Kasumi-1 (cell line): Measurements from ENCODE around the gene MPRIP.
"Not testable (repeated sequence)": the region's sequence is repeated elsewhere in the genome, so short reads cannot be mapped to it uniquely, and the experiment has no call there.

ENCODE experiments used
- DNase-seq, 2 experiments: peaks; one replicate each; lab custom pipeline; 2025; lab: John Stamatoyannopoulos, UW

The MPRIP gene, protein sequence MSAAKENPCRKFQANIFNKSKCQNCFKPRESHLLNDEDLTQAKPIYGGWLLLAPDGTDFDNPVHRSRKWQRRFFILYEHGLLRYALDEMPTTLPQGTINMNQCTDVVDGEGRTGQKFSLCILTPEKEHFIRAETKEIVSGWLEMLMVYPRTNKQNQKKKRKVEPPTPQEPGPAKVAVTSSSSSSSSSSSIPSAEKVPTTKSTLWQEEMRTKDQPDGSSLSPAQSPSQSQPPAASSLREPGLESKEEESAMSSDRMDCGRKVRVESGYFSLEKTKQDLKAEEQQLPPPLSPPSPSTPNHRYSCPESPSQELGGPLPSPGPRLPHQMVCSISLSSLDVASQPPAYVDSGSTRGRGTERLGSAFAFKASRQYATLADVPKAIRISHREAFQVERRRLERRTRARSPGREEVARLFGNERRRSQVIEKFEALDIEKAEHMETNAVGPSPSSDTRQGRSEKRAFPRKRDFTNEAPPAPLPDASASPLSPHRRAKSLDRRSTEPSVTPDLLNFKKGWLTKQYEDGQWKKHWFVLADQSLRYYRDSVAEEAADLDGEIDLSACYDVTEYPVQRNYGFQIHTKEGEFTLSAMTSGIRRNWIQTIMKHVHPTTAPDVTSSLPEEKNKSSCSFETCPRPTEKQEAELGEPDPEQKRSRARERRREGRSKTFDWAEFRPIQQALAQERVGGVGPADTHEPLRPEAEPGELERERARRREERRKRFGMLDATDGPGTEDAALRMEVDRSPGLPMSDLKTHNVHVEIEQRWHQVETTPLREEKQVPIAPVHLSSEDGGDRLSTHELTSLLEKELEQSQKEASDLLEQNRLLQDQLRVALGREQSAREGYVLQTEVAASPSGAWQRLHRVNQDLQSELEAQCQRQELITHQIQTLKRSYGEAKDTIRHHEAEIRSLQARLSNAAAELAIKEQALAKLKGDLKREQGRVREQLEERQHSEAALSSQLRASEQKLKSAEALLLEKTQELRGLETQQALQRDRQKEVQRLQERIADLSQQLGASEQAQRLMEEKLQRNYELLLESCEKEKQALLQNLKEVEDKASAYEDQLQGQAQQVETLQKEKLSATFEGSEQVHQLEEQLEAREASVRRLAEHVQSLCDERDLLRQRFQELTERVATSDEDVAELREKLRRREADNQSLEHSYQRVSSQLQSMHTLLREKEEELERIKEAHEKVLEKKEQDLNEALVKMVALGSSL (N-terminal part only)

DNA sequence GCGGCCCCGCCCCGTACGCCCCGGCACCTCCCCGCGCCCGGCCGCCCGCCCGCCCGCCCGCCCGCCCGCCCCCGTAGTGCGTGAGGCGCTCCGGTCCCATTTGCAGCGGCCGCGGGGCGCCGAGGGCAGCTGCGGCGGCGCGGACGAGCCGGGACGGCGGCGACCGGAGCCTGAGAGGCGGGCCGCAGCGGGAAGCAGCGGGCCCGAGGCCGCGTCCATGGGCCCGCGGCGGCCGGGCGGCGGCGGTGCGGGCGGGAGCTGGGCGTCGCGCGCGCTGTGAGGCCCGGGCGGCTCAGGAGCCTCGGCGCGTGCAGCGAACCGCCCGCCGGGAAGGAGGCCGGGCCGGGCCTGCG, at the start of gene MPRIP:
MPRIP (plus strand) TSS at position 74 of the 353 bp plus-strand sequence. CDS start 392 bp downstream, outside the sequence.
- DNase-seq: no peak

DNA sequence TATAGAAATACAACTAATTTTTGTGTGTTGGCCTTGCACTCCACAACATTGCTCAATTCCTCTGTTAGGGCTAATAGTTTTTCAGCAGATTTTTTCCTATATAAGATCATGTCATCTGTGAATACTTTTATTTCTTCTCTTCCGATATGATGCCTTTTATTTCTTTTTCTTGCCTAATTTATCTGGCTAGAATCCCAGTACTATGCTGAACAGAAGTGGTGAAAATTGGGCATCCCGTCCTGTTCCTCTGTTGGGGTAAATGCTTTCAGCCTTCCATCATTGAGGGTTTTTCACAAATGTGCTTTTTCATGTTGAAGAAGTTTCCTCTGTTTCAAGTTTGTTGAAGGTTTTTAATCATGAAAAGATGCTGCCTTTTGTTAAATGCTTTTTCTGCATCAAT, 47.6 kb upstream of the MPRIP start:
- DNase-seq: no peak

DNA sequence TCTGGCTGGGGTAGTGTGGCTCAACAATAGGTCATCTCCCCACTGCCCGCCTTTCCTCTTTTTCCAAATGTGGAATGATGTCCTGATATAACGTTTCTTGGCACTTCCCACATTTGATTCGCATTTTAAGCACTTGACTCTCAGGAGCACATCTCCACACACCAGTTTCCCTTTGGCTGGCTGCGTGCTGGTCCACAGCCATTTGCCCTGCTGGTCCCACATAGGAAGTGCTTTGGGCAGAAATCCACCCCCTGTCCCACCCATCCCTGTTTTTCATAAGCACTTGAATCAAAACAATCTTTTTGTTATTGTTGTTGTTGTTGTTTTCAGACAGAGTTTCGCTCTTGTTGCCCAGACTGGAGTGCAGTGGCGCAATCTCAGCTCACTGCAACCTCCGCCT, 46.3 kb upstream of the MPRIP start:
- no peak for DNase-seq

DNA sequence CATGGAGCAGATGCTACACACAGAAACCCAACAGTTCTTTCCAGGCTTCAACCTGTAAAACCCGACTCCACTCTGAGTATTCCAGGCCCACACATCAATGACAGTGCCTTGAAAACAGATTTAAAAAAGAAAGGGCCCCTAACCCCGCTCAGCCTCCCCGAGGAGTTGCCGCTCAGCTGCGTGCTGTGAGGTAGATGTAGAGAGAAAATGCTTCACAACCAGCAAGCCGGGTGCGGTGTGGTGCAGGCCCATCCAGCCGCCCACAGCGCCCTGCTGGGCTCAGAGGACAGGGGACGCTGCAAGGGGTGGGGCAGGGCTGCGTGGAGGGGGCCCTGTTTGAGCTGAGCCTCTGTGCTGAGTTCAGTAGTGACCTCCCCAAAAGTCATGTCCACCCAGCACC, 45.5 kb upstream of the MPRIP start:
- not testable (repeated sequence) for DNase-seq

DNA sequence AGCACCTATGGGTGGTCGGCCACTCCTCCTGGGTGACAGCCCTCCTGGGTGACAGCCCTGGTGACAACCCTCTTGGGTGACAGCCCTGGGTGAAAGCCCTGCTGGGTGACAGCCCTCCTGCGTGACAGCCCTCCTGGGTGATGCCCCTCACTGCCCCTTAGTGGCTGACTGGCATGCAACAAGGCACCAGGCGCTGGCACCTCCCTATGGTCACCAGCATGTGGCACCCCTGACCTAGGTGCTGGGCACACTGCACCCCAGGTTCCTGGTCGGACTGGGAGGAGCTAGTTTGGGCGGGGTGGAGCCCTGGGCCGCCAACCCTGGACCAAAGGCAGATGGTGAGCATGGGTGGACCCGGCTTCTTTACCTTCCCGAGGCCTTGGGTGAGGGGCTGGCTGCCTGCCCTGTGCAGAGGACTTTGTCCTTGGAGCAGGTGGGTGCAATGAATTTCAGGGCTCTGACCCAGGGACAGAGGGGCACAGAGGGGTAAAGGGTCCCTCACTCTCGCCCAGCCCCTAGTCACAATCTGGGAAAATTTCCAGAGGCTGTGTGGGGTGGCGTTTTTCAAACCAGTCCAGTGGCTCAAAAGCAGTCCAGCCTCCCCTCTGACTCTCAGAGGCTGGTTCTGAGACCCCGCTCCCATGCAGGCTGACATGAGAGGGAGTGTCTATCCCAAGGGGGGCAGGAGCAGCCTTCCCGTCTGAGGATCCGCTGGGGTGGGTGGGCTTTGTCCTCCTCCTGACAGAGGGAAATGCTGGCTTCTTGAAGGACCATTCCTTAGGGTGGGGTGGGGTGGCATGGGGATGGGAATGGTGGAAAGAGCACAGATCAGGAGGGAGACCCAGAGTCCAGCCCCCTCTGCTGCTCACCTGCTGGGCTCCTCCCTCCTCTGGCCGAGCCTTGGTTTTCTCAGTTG, 44.5 kb upstream of the MPRIP start:
- DNase-seq: peak; percentile 34 to 61

DNA sequence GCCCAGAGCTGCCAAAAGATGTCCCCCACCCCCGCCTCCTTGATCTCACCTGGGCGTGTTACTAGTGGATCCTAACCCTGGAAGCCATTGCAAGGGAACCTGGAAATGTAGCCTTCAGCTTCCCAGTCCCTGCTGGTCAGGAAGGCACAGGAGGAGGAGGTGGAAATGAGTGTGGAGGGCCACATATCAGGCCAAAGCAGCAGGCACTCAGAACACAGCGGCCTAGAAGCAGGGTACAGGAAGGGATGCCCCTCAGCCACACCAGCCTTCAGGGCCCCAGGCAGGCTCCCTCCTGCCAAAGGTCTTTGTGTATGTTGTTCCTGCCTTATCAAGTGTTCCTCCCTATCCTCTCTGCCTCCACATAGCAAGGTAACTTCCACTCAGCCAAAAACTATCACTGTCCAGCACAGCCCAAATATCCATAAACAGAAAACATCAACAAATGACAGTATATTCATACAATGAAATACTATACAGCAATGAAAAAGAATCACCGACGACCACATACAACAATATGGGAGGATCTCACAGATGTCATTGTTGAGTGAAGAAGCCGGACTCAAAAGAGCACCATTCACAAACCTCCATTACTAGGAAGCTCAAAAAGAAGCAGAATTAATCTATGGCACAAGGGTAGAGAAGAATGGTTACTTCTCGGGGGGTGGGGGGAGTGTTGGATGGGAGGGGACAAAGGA, 42.2 kb upstream of the MPRIP start:
- no peak for DNase-seq

DNA sequence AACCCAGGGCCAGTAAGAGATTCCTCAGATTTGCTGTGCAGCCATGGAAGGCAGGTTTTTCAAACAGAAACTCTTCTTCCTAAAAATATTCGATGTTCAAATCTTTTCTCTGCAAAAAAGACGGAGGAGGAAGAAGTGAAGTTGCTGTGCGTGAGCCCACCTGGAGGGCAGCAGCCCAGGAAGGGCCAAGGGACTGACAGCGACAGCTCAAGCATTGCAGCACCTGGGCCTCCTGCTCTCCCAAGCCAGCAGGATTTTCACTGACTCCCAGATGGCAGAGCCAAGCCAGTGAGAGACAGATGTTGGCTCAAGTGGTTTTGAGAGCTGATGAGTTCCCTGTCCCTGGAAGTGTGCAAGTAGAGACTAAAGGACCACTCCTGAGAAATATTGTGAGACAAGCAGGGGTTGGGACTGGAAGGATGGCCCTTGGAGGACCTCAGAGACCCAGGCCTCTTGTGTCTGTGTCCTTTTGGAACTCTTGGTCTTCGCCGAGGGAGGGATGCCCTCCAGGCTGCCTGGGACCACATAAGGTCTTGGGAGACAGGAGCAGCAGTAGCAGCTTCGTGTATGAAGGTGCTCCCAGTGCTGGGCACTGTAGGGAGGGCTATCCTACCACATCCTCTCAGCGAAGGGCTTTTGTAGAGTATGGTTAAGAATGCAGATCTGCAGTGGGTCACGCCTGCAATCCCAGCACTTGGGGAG, 41.0 kb upstream of the MPRIP start:
- no peak for DNase-seq

DNA sequence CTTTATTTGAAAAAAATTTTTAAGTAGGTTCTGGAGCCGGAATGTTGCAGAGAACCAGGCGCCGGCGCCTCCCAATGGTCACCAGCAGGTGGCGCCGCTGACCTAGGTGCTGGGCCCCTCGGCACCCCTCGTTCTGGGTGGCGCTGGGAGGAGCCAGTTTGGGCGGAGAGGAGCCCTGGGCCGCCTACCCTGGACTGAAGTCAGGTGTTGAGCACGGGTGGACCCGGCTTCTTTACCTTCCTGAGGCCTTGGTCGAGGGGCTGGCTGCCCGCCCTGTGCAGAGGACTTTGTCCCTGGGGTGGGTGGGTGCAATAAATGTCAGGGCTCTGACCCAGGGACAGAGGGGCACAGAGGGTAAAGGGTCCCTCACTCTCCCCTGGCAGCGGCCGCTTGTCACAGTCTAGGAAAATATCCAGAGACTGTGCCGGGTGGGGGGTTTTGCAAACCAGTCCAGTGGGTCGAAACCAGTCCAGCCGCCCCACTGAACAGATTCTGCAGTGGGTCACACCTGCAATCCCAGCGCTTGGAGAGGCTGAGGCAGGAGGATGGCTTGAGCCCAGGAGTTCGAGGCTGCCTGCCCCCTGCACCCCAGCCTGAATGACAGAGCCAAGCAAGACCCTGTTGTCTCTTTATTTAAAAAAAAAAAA, 40.3 kb upstream of the MPRIP start:
- DNase-seq: peak; percentile 6 to 37

DNA sequence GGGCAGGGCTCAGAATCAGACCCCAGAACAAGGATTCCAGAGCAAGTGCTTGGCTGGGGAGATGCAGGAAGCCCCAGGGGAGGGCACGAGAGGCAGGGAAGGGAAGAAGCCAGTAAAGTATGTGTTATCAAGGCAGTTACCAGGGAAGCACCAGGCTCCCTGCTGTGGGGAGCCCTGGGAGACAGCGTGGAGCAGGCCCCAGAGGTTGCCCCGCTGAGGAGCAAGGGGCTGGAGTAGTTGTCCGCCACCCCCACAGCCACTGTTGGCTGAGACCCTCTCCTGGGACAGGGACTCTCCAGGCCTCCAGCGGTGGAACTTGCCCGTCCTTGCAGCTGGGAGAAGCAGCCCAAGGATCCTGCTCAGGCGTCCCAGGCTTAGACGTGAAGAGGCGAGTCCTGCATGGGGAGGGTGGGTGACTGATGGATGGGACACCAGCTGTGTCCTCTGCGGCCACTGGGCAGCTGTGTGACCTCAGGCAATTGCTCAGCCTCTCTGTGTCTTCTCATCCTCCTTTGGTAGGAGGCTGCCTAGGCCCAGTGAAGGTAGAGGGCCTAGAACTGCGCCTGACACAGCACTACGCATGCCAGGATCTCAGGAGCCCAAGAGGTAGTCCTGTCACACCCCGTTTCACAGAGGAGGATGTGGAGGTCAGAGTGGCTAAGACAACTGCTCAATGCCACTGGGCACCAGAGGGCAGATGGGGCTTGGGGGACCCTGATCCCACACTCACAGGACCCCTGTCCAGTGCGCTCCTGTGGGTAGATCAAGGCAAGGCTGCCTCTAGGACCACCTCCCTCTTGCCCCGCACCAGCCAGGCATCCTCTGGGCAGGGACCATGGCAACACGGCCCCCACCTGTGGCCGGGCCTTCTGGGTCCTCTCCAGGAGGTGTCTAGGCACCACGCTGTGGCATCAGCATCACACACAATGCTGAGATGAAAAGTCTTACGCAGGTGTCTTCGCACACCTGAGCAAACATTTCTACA, 39.2 kb upstream of the MPRIP start:
- DNase-seq: not testable (repeated sequence)

DNA sequence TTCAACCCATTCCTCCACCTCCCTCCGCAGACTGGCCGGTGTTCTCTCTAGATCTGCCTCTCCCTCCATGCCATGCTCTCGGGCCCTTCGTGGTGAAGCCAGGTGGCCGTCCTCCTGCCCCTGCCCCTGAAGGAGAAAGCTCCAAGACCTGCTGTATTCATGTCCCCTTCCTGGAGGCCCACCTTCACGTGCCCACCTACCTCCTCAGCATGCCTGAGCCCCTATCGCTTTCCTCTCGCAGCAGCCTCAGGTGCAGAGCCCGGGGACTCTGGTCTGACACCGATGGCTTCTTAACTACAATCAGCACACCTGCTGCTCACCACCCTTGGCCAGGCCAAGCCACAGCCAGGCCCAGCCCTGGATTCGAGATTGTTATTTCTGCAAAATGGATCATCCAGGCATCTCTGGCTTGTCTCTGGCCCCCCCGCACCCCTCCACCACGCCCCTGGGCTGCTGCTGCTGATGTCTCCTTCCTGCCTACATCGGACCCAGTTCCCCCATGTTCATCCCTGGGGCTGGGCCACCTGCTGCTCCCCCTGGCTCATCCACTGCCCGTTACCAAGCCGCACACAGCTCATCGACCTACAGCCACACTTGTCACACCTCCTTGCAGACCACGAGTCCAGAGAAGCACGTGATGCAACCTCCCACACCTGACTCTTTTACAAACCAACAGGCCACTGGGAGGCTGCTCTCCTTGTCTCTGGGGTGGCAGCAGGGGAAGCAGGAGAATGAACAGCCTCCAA, 37.8 kb upstream of the MPRIP start:
- DNase-seq: no peak

DNA sequence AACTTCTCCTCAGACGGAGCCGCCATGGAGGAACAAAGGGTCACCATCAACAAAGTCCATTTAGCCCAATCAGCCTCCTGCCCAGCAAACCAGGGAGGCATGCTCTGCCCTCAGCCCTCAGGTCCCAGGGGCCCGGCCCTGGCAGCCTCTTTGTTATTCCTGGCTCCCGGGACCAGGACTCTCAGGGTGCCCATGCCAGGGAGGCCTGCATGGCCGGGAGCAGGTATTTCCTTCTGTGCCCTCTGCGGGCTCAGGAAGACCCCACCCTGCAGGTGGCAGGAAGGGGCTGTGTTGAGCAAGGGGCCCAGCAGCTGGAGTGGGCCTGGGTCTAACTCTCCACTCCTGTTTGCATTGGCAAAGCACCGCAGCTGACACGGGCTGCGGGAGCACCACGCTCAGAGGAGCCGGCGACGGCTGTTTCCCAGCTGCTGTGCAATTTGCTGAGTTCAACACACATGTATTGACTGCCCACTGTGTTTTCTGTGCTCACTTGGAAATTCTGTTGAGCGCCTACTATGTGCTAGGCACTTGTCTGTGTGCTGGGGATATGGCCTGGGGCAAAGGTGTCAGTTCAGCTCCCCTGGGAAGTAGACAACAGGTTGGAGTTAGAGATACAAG, 37.2 kb upstream of the MPRIP start:
- not testable (repeated sequence) for DNase-seq

DNA sequence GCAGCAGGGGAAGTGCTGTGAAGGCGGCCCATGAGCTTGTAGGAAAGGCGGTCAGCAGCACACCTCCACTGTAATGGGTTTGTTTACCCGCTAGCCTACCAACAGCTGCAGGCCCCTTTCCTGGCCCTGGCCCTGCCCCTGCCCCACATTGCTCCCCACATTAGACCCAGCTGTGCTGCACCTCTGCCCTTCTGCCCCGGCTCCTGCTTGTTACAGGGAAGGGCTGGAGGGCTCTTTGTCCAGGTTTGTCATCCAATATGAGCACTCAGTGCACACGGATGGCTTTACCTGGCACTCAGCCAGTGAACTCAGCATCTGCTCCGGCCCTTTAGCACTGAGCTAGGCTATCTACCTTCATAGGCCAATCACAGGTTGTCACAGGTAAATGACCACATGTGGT, 34.4 kb upstream of the MPRIP start:
- DNase-seq: not testable (repeated sequence)

DNA sequence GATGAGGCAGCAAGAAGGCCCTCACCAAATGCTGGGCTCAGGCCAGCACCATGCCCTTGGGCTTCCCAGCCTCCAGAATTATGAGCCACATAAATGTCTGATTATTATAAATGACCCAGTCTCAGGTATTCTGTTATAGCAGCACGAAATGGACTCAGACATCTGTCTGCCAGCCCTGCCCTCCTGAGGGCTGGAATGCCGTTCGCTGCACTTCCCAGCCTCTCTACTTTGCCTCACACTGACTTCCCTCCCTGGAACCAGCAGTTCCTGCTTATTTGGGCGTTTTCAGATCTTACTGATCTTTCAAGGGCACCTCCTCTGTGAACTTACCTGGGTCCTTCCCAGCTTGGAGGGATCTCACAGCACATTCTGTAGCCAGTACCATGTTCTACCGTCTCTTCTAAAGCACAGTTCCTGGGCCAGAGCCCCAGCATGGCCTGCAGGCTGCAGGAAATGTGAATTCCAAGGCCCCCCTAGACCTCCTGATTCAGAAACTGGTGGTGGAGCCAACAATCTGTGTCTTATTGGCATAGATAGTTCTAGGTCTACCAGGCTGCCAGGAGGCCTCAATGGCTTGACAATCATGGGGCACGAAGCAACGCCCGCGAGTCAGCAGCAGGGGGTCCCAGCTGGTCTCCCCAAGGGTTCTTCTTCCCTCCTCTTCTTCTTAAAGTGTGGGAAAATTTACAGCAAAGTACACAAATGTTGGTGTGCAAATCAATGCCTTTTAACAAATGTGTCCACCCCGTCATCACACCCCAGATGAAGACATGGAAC, 33.4 kb upstream of the MPRIP start:
- DNase-seq: not testable (repeated sequence)

DNA sequence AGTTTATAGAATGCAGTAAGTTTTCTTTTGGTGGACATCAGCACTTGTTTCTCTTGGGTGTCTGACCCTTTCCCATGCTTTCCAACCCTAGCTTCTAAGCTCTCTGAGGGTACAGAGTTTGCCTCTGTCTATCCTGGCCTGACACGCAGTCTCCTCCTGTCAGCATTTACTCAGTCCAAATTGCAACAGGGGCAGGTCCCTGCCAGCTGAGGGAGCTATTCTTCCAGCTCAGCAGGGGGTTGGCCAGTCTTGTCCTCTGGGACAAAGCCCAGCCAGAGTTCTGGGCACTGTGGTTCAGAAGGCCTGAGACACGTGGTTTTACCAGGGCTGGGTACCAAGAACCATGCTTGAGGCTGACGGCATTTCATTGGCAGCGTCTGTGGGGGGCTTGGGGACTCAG, 32.3 kb upstream of the MPRIP start:
- not testable (repeated sequence) for DNase-seq

DNA sequence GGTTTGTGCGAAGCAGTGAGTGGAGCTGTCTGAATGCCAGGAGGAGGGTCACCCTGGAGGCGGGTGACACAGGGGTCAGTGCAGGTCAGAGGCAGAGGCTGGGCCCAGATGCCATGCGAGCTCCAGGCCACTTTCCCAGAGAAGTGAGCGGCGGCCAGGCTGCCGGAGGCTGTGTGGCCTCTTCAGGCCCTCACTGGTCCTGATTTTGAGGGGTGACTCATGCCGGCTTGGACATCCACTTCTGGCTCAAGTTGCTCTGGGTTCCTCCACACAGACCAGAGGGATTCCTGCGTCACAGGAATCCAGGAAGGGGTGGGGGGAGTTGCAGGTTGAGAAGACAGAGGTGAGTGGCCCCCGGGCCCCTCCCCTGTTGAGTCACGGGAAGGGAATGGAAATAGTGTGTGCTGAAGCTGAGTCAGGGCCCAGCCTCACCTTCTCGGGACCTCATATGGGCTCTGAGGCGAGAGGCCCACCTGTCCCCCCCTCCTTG, 31.7 kb upstream of the MPRIP start:
- DNase-seq: not testable (repeated sequence)
